Stomach (tissue), 9 donors: ENCODE results near the gene CHST9. TPM values are rescaled to one million over a fixed set of nuclear protein-coding genes. Genes with fewer than 3 reads are reported as not detected.
A peak's percentile ranks its signal among the peaks of the same experiment; 100 is the strongest.

Source experiments
- DNase-seq, 2 donors: peaks; one replicate each; pipeline versions ENCODE4 v3.0.0 to v3.0.0-alpha.2; 2013 to 2019
- H3K27ac ChIP-seq, 5 donors: fragments of 200-600 bp in 4 of 5; sonication (generic) in 4 of 5; one replicate each; pipeline ENCODE4 v1.5.1; 2013 to 2019; ENCODE audit warnings: mild to moderate bottlenecking in 1 of 5, moderate library complexity in 1 of 5
- H3K27me3 ChIP-seq, 3 donors: fragments of 200-600 bp; sonication (generic); one replicate each; pipeline ENCODE4 v1.5.1; 2017 to 2019; ENCODE audit warnings: mixed run types in 1 of 3
- H3K36me3 ChIP-seq, 4 donors: fragments of 200-600 bp; sonication (generic); 1 replicate in 3 of 4; 2 replicates in 1 of 4; pipeline ENCODE4 v1.5.1; 2016 to 2019
- H3K4me1 ChIP-seq, 4 donors: fragments of 200-600 bp; sonication (generic); one replicate each; pipeline ENCODE4 v1.5.1; 2016 to 2019
- H3K4me3 ChIP-seq, 4 donors: fragments of 200-600 bp; sonication (generic) in 3 of 4; one replicate each; pipeline ENCODE4 v1.5.1; 2016 to 2019; ENCODE audit warnings: mild to moderate bottlenecking in 1 of 4
- H3K9me3 ChIP-seq, 4 donors: fragments of 200-600 bp; sonication (generic); one replicate each; pipeline ENCODE4 v1.5.1; 2016 to 2019
- EP300 ChIP-seq: sonication (generic); formaldehyde crosslinking; IDR thresholded peaks from one replicate; pipeline ENCODE4 v1.6.1; 2017; ENCODE audit warnings: antibody characterized with exemption
- POLR2A ChIP-seq, 4 donors: fragments of 450-650 bp; IDR thresholded peaks; one replicate each; pipeline ENCODE4 v1.6.1; 2016; ENCODE audit warnings: antibody characterized with exemption in 4 of 4, control low read depth in 2 of 4, mild to moderate bottlenecking in 1 of 4, moderate library complexity in 1 of 4
- POLR2AphosphoS5 ChIP-seq, 3 donors: sonication (generic); formaldehyde crosslinking; IDR thresholded peaks; one replicate each; pipeline ENCODE4 v1.6.1; 2016; ENCODE audit warnings: antibody characterized with exemption in 3 of 3
- WGBS, 5 donors: extraction: QIAGEN DNeasy Blood & Tissue Kit in 3 of 5; methylation state at CpG; one replicate each; pipeline versions ENCODE4 v1.1.5 to v1.1.7; 2013 to 2018; 5-methylcytosine and 5-hydroxymethylcytosine counted together
- intact Hi-C: fragments of 100-400 bp; cut with DNase I; formaldehyde crosslinking; loops from one replicate; pipeline ENCODE4 v1.15.1; 2023; ENCODE audit warnings: low total_unique reads
- polyA plus RNA-seq, 3 donors: library from polyadenylated mRNA; stranded (reverse); fragments of 200-250 nt; gene quantifications; one replicate each; pipeline ENCODE4 v1.2.3, GENCODE V29; 2013
- total RNA-seq, 5 donors: library from RNA; depleted of rRNA; stranded (reverse); fragments of >200 nt; gene quantifications; one replicate each; pipeline versions ENCODE4 v1.1.0 to v1.2.3, GENCODE V29; 2014 to 2016
- TF ChIP-seq, protein P1 (sequence below), 7 experiments: fragments of 450-650 bp in 4 of 7; fragments of 200-600 bp in 3 of 7; sonication (generic) in 3 of 7; IDR thresholded peaks; one replicate each; pipeline ENCODE4 v1.5.1; 2016 to 2019; ENCODE audit warnings: antibody characterized with exemption in 7 of 7, control low read depth in 2 of 7, mild to moderate bottlenecking in 1 of 7
- donor health status: healthy with polysubstance abuse.
- donor health status: Bipolar disorder and iron deficiency.
- donor health status: healthy.

Gene CHST9
- total and polyA plus RNA-seq, 8 donors = 0.29 to 2.2 (median 1.1) TPM; not detected in 2

DNA sequence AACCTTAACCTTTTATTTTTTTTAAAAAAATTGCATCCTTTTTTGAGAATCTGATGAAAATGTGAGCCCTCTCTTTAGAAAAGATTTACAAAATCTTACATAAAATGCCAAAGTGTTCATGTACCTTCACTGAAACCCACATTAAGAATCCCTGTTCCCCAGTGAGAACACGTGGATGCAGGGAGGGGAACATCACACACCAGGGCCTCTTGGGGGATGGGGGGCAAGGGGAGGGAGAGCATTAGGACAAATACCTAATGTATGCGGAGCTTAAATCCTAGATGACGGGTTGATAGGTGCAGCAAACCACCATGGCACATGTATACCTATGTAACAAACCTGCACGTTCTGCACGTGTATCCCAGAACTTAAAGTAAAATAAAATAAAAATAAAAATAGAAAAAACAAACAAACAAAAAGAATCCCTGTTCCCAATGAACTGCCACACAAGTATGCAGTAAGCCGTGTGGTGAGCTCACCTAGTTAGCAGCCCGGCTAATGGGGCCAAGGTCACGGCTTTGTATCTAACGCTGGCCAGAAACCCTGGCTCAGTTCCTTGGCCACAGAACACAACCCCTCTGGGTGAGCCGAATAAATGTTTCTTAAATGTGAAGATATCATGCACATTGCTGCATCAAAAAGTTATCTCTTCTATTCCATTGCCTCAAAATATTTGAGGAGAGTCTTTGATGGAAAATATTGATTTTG, 41.4 kb downstream of the CHST9 start:
- Histone ChIP-seq H3K4me3 (no peak overlapping the region), H3K27ac (no peak overlapping the region), H3K27me3 (no peaks in the 10 kb centered on the region), H3K9me3 (no peaks in the 10 kb centered on the region), H3K36me3 (no peaks in the 10 kb centered on the region), H3K4me1 (peaks cover 0 to 12% (median 5%) of the 10 kb centered on the region in 4 donors)
- 26 to 42% (median 37%) methylated on average over 10 of the region's 10 CpGs for WGBS, 5 donors
- intact Hi-C loops = no loop called here
- peak; percentile 44 to 45 for DNase-seq
- TF ChIP-seq EP300 (no peak), POLR2A (IDR thresholded peaks at IDR 0.05) (no peak), POLR2AphosphoS5 (IDR thresholded peaks at IDR 0.05) (no peak)
- TF ChIP-seq, protein P1, sequence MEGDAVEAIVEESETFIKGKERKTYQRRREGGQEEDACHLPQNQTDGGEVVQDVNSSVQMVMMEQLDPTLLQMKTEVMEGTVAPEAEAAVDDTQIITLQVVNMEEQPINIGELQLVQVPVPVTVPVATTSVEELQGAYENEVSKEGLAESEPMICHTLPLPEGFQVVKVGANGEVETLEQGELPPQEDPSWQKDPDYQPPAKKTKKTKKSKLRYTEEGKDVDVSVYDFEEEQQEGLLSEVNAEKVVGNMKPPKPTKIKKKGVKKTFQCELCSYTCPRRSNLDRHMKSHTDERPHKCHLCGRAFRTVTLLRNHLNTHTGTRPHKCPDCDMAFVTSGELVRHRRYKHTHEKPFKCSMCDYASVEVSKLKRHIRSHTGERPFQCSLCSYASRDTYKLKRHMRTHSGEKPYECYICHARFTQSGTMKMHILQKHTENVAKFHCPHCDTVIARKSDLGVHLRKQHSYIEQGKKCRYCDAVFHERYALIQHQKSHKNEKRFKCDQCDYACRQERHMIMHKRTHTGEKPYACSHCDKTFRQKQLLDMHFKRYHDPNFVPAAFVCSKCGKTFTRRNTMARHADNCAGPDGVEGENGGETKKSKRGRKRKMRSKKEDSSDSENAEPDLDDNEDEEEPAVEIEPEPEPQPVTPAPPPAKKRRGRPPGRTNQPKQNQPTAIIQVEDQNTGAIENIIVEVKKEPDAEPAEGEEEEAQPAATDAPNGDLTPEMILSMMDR (IDR thresholded peaks at IDR 0.05) = no peak

DNA sequence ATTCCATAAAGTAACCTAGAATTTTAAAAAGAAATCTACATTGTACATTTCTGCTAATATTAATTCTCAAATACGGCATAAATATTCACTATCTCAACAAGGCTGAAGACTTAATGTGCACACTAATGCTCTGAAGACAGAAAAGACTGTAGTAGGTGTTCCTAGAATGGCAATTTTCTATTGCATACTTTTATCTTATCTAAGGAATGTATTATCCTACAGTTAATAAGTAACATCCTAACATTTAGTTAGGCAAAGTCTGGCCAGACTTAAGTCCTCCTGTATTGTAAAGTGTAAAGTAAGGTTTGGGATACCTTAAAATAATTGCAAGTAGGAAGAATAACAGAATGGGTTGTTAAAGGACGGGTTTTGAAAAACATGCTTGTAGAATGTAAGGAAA, 42.2 kb downstream of the CHST9 start:
- Histone ChIP-seq H3K4me1 (peaks cover 0 to 12% (median 5%) of the 10 kb centered on the region in 4 donors), H3K27me3 (no peaks in the 10 kb centered on the region), H3K27ac (no peak overlapping the region), H3K4me3 (no peak overlapping the region), H3K9me3 (no peaks in the 10 kb centered on the region), H3K36me3 (no peaks in the 10 kb centered on the region)
- DNase-seq = peak in 1 of 2 donors; percentile 12
- 31 to 57% (median 38%) methylated on average over 2 of the region's 2 CpGs for WGBS, 5 donors
- TF ChIP-seq, protein P1 (IDR thresholded peaks at IDR 0.05) = no peak
- TF ChIP-seq POLR2AphosphoS5 (IDR thresholded peaks at IDR 0.05) (no peak), POLR2A (IDR thresholded peaks at IDR 0.05) (no peak), EP300 (no peak)
- intact Hi-C loops = no loop called here

DNA sequence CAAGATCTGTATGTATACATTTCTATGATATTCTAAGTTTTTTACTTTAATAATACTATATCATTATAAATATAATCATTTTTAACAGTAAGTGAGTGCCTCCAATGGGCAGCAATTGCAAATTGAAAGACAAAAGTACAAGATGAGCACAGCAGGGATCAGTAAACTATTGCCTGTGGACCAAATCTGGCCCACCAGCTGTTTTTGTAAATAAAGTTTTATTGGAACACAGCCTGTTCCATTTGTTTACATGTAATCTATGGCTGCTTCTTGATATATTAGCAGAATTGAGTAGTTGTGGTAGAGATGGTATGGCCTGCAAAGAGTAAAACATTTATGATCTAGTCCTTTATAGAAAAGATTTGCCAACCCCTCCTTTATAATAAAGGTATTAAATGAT, 43.2 kb downstream of the CHST9 start:
- Histone ChIP-seq H3K36me3 (no peaks in the 10 kb centered on the region), H3K27ac (no peak overlapping the region)

DNA sequence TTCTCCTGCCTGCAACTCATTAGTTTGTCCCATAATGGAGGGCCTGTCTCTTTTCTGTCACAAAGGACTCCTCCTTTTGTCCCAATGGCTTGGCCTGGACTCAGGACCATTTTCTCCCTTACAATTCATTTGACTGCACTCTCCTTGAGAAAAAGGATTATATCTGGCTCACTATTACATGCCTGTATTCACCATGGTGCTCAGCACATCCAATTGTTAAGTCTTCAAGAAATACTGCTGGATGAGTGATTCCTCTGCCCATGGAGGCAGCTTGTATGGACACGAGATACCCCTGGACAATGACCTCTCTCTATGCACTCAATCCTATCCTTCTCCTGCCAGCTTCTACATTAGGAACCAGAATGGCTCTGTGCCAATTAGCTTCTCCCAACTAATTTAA, 47.0 kb downstream of the CHST9 start:
- TF ChIP-seq, protein P1 (IDR thresholded peaks at IDR 0.05) = no peak
- TF ChIP-seq EP300 (no peak), POLR2AphosphoS5 (IDR thresholded peaks at IDR 0.05) (no peak), POLR2A (IDR thresholded peaks at IDR 0.05) (no peak)

More for the DNA sequence above, 43.2 kb downstream of the CHST9 start:
- no peak for TF ChIP-seq POLR2AphosphoS5 (IDR thresholded peaks at IDR 0.05)
- TF ChIP-seq, protein P1 (IDR thresholded peaks at IDR 0.05) = no peak
- TF ChIP-seq EP300 = no peak
- TF ChIP-seq POLR2A (IDR thresholded peaks at IDR 0.05) = no peak
- no peaks in the 10 kb centered on the region for H3K27me3 ChIP-seq
- H3K4me1 ChIP-seq = peaks cover 0 to 12% (median 5%) of the 10 kb centered on the region in 4 donors
- intact Hi-C loops = no loop called here
- no peak for DNase-seq
- H3K4me3 ChIP-seq = no peak overlapping the region
- H3K9me3 ChIP-seq = no peaks in the 10 kb centered on the region

More for the DNA sequence above, 47.0 kb downstream of the CHST9 start:
- H3K4me3 ChIP-seq = no peak overlapping the region
- H3K9me3 ChIP-seq = no peaks in the 10 kb centered on the region
- no peaks in the 10 kb centered on the region for H3K27me3 ChIP-seq
- H3K4me1 ChIP-seq = peaks cover 0 to under 1% (median 0%) of the 10 kb centered on the region in 4 donors
- H3K36me3 ChIP-seq = no peaks in the 10 kb centered on the region
- no peak overlapping the region for H3K27ac ChIP-seq
- intact Hi-C loops = no loop called here
- DNase-seq = no peak
- WGBS, 5 donors = 48 to 66% (median 59%) methylated on average over 1 of the region's 1 CpG
